ENCODE measurements around the gene ARHGAP19.

ARHGAP19 gene

DNA sequence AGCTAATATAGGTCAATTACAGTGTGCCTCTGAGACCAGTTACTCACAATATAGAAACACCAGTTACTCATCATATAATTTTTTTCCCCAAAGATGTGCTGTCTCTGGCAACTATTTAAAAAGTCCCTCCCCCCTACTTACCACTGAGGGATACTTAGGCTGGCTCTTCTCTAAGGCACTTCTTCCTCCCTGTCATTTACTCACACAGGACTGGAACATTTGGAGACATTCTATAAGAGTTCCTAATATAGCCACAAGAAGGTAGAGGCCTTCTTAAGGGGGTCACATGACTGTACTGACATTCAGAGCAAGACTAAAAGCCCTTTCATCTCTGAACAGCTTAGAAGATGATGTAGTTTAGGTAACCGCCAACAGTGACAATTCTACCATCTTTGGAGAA is 62.3 kb downstream of the ARHGAP19 start:
- in situ Hi-C loops (cut with MboI; ENCODE audit: low sequenced_read_pairs), result no loop called here

GRCh38 chr10:97229322-97230015 is 63.0 kb downstream of the ARHGAP19 start:
- in situ Hi-C loops (cut with MboI; ENCODE audit: low sequenced_read_pairs), result no loop called here

DNA sequence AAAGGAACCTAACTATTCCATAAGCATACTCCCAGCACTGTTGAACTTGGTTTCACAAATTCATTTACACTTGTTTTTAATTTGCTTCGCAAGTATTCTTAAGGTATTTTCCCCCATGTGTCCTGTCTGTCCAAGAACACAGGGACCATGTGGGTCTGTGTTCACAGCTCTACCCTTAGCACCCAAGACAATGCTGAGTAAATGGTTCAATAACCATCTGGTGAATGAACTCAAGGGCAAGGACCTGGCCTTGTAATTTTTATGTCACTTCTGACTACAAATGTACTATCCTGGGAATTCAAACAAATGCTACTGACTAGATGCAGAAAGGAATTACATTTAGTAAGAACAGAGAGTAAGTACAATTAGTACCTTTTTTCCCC is 63.7 kb downstream of the ARHGAP19 start:
- in situ Hi-C loops (cut with MboI; ENCODE audit: low sequenced_read_pairs), result no loop called here

- in situ Hi-C loops (cut with MboI; ENCODE audit: low sequenced_read_pairs), result no loop called here
Measured at GRCh38 chr10:97228130-97228774, 64.2 kb downstream of the ARHGAP19 start.

DNA sequence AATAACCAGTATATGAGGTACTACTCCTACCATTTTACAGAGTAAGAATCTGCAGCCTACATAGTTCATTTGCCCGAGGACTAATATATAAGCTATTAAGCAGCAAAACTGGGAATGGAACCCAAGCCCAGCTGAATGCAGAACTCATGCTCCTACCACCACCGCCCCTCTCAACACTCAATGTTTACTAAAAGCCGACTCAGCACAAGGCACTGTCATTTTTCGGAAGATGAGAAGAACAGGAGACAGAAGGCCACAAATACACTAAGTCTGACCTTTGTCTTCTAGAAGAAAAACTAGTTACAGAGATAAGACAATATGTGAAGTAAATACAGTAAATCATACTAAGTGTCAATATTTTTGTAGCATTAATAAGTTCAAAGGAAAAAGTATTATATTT is 66.0 kb downstream of the ARHGAP19 start:
- in situ Hi-C loops (cut with MboI; ENCODE audit: low sequenced_read_pairs), result no loop called here

GRCh38 chr10:97224483-97225435 is 67.7 kb downstream of the ARHGAP19 start:
- in situ Hi-C loops (cut with MboI; ENCODE audit: low sequenced_read_pairs), result no loop called here

GRCh38 chr10:97222326-97222961 is 70.0 kb downstream of the ARHGAP19 start:
- in situ Hi-C loops (cut with MboI; ENCODE audit: low sequenced_read_pairs), result no loop called here

- in situ Hi-C loops (cut with MboI; ENCODE audit: low sequenced_read_pairs), result no loop called here
Measured at GRCh38 chr10:97220355-97220754, 72.1 kb downstream of the ARHGAP19 start.

DNA sequence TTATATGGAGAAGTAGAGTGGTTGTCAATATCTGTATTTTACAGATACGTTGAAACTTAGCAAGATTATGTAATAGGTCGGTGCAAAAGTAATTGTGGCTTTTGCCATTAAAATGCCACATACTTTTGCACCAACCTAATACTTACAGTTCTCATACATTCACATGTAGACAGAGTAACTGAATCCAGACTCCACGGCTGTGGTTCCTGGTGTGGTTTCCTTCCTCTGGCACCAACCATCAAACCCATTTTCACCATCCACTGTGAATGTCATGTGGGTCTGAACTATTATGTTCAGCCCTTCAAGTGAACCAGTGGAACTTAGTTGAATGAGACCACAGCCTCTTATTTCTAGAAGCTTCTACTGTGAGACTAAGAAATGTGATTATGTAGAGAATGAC is 75.1 kb downstream of the ARHGAP19 start:
- in situ Hi-C loops (cut with MboI; ENCODE audit: low sequenced_read_pairs), result no loop called here

- in situ Hi-C loops (cut with MboI; ENCODE audit: low sequenced_read_pairs), result no loop called here
Measured at GRCh38 chr10:97215619-97216260, 76.7 kb downstream of the ARHGAP19 start.

- in situ Hi-C loops (cut with MboI; ENCODE audit: low sequenced_read_pairs), result no loop called here
Measured at GRCh38 chr10:97213431-97213830, 79.0 kb downstream of the ARHGAP19 start.

DNA sequence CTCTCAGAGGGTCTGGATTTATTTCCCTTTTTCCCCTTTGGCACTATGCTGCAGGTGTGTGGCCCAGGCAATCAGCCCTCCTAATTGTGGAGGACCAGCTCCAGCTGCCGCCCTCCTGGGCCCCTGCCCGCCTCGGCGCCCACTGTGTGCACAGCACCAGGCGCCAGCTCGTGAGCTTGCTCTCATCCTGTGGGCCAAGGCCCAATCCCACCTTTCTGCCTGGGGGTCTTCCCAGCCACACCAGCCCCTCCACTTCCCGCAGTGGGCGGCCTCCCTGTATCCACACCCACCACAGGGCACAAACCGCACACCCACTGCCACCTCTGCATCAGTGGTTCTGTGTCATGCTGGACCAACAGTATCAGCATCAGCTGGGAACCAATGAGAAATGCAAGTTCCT is 81.2 kb downstream of the ARHGAP19 start:
- in situ Hi-C loops (cut with MboI; ENCODE audit: low sequenced_read_pairs), result no loop called here

- in situ Hi-C loops (cut with MboI; ENCODE audit: low sequenced_read_pairs), result no loop called here
Measured at GRCh38 chr10:97210543-97210960, 81.9 kb downstream of the ARHGAP19 start.

GRCh38 chr10:97207756-97208346 is 84.6 kb downstream of the ARHGAP19 start:
- in situ Hi-C loops (cut with MboI; ENCODE audit: low sequenced_read_pairs), result loop anchor here (10.0 kb wide), 1 partner anchor 133 kb away; no protein-coding TSS in a partner anchor

- in situ Hi-C loops (cut with MboI; ENCODE audit: low sequenced_read_pairs), result loop anchor here (10.0 kb wide), 1 partner anchor 132 kb away; no protein-coding TSS in a partner anchor
Measured at GRCh38 chr10:97207131-97207530, 85.3 kb downstream of the ARHGAP19 start.

DNA sequence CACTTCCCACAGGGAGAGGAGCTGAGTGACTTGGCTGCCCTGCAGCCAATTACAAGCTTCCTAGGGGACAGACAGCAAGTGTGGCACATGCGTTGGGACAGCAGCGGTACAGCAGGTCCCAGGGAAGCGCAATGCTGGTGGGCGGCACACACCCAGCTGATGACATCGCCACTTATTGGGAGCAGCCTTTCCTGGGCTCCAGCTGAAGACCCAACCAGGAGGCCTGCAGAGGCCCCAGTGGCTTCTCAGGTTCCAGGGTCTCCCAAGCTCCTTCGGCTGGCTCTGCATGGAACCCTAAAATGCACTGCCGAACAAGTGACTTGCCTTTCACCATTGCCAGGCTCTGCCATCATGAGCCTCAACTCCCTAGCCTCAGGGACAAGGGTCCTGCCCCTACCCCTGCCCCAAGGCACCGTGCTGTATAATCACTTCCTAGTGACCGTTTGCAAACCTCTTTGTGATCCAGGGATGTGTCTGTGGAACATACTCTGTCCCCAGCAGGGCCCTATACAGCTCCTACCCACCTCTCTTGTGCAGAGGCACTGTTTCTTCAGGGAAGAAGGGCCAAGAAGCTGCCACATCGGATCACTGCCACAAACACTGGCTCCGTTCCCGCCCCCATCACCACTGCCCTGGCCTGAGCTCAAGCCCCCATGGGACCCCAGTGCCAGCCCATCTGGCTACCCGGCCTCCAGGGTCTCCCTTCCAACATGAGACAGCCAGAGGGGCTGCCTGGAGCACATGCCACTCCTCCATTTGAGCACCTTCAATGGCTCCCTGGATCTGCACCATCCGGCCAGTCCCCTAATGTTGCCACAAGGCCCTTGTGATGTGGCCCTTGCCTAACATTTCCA is 87.4 kb downstream of the ARHGAP19 start:
- in situ Hi-C loops (cut with MboI; ENCODE audit: low sequenced_read_pairs), result loop anchor here (10.0 kb wide), 1 partner anchor 130 kb away; no protein-coding TSS in a partner anchor

DNA sequence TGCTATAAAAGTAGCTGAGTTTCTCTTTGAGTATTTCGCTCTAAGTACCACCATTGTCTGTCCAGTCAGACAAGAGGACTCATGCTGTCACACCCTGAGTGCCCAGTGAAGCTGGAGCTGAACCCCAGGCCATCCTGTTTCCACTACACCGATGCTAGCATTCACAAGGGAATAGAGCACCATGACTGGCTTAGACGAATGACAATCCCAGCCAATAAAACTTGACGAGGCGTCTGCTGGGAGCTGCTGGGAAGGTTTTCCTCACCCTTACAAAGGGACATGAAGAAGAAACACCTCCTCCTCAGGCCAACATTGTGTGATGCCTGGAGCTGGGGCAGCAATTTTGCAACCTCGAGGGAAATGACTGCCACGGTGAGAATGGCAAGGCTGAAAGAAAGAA is 89.2 kb downstream of the ARHGAP19 start:
- in situ Hi-C loops (cut with MboI; ENCODE audit: low sequenced_read_pairs), result loop anchor here (10.0 kb wide), 1 partner anchor 128 kb away; no protein-coding TSS in a partner anchor

DNA sequence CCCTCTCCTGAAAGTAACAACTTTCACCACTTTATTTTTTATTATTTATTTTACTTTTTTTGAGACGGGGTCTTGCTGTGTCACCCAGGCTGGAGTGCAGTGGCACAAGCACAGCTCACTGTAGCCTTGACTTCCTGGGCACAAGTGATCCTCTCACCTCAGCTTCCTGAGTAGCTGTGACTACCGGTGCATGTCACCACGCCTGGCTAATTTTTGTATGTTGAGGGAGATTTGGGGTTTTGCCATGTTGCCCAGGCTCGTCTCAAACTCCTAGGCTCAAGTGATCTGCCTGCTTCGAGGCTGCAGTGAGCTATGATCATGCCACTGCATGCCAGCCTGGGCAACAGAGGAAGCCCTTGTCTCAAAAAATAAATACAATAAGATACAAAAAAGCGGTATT is 91.8 kb downstream of the ARHGAP19 start:
- in situ Hi-C loops (cut with MboI; ENCODE audit: low sequenced_read_pairs), result loop anchor here (10.0 kb wide), 1 partner anchor 126 kb away; no protein-coding TSS in a partner anchor

- in situ Hi-C loops (cut with MboI; ENCODE audit: low sequenced_read_pairs), result no loop called here
Measured at GRCh38 chr10:97199152-97199551, 93.3 kb downstream of the ARHGAP19 start.

Data from HL-60/S4 (cell line).